ENCODE data around the gene RNU1-3.
"Not testable (repeated sequence)": the region's sequence is repeated elsewhere in the genome, so short reads cannot be mapped to it uniquely, and the experiment has no call there.

Gene RNU1-3

DNA sequence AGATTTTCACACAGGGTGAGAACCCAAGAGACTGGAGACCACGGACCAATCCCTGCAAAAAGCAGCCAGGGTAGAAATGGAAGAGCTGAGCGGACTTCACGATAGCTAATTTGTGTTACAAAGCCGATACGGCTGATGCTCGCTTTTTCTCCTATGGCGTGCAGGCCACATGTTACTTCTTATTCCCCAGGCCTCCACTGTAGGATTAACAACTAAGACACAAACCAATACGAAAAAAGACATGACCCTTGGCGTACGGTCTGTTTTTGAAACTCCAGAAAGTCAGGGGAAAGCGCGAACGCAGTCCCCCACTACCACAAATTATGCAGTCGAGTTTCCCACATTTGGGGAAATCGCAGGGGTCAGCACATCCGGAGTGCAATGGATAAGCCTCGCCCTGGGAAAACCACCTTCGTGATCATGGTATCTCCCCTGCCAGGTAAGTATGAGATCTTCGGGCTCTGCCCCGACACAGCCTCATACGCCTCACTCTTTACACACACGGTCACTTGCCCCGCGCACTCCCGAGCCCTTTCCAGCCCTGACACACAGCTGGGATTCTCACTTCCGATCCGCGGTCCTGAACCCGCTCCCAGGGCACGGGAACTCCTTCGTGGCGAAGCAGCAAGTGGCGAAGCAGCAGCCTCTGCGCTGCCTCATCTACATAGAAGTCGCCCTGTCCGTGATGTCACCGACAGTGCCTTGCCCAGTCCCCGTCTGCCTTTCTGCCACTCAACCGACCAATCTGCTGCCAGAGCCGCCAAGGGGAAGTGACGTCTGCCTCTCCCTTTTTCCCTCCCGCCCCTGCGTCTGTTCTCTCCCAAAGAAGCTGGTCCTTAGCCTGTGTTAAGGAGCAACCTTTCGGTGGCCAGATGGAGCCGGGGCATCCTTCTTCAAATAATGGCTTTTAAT is at the start of gene RNU1-3:
RNU1-3 (minus strand) TSS at position 447 of the 912 bp plus-strand sequence.
- DNase-seq (ENCODE audit: low read depth); H3K4me3 ChIP-seq (ENCODE audit: low read depth, low read length): not testable (repeated sequence)

- DNase-seq (ENCODE audit: low read depth); H3K4me3 ChIP-seq (ENCODE audit: low read depth, low read length): not testable (repeated sequence)
These were observed 46.7 kb upstream of the RNU1-3 start for GRCh38 chr1:16713480-16713879.

GRCh38 chr1:16712984-16713383 is 46.2 kb upstream of the RNU1-3 start:
- not testable (repeated sequence) for H3K4me3 ChIP-seq (ENCODE audit: low read depth, low read length); DNase-seq (ENCODE audit: low read depth)

- not testable (repeated sequence) for DNase-seq (ENCODE audit: low read depth)
These were observed 45.8 kb upstream of the RNU1-3 start for GRCh38 chr1:16712582-16712981.

GRCh38 chr1:16712131-16712530 is 45.4 kb upstream of the RNU1-3 start:
- DNase-seq (ENCODE audit: low read depth); H3K4me3 ChIP-seq (ENCODE audit: low read depth, low read length): not testable (repeated sequence)

More at GRCh38 chr1:16712582-16712981, 45.8 kb upstream of the RNU1-3 start:
- H3K4me3 ChIP-seq (ENCODE audit: low read depth, low read length) = not testable (repeated sequence)

- DNase-seq (ENCODE audit: low read depth); H3K4me3 ChIP-seq (ENCODE audit: low read depth, low read length): not testable (repeated sequence)
These were observed 43.9 kb upstream of the RNU1-3 start for GRCh38 chr1:16710618-16711017.

- DNase-seq (ENCODE audit: low read depth); H3K4me3 ChIP-seq (ENCODE audit: low read depth, low read length): not testable (repeated sequence)
These were observed 42.9 kb upstream of the RNU1-3 start for GRCh38 chr1:16709659-16710087.

- DNase-seq (ENCODE audit: low read depth); H3K4me3 ChIP-seq (ENCODE audit: low read depth, low read length): not testable (repeated sequence)
These were observed 42.0 kb upstream of the RNU1-3 start for GRCh38 chr1:16708704-16709103.

- DNase-seq (ENCODE audit: low read depth); H3K4me3 ChIP-seq (ENCODE audit: low read depth, low read length): not testable (repeated sequence)
These were observed 40.7 kb upstream of the RNU1-3 start for GRCh38 chr1:16707130-16708093.

DNA sequence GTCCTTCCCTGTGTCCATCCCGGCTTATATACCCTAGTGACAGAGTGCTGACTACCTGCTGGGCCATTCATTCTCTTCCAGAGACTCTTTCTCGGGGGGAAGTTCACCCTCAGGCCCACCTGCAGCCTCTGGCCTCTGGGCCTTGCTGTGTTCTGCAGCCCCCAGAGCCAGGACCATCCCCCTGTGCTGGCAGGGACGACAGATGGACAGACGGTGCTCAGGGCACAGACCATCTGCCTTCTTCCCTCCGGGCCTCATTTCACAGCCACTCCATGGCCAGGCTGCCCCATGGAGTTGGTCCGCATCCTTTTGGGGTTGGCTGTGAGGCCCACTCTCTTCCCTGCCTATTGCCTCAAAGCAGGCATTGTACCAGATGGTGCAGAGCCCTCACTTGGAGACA is 39.6 kb upstream of the RNU1-3 start:
- not testable (repeated sequence) for DNase-seq (ENCODE audit: low read depth); H3K4me3 ChIP-seq (ENCODE audit: low read depth, low read length)

- H3K4me3 ChIP-seq (ENCODE audit: low read depth, low read length); DNase-seq (ENCODE audit: low read depth): not testable (repeated sequence)
These were observed 37.9 kb upstream of the RNU1-3 start for GRCh38 chr1:16704502-16705100.

DNA sequence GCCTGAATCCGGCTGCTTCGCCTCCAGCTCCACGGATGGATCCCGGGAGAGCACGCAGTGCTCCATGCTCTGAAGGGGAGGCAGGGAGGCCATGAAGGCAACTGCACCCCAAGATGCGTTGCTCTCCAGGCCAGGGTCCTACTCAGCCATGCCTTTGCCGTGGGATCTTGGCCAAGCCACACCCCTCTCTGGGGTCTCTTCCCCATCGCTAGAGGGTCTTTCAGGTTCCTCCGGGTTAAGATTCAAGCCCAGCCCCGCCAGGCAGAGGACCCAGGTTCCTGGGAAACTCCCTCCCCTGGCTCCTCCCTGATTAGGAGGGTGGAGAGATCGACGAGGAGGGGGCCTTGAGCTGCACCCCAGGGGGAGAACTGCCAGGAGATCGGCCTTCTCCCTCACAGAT is 37.3 kb upstream of the RNU1-3 start:
- DNase-seq (ENCODE audit: low read depth) = not testable (repeated sequence)

GRCh38 chr1:16703602-16704001 is 36.9 kb upstream of the RNU1-3 start:
- not testable (repeated sequence) for DNase-seq (ENCODE audit: low read depth)

More for the DNA sequence above, 37.3 kb upstream of the RNU1-3 start:
- not testable (repeated sequence) for H3K4me3 ChIP-seq (ENCODE audit: low read depth, low read length)

GRCh38 chr1:16703141-16703540 is 36.4 kb upstream of the RNU1-3 start:
- not testable (repeated sequence) for DNase-seq (ENCODE audit: low read depth); H3K4me3 ChIP-seq (ENCODE audit: low read depth, low read length)

More at GRCh38 chr1:16703602-16704001, 36.9 kb upstream of the RNU1-3 start:
- not testable (repeated sequence) for H3K4me3 ChIP-seq (ENCODE audit: low read depth, low read length)

- not testable (repeated sequence) for H3K4me3 ChIP-seq (ENCODE audit: low read depth, low read length); DNase-seq (ENCODE audit: low read depth)
These were observed 35.5 kb upstream of the RNU1-3 start for GRCh38 chr1:16702280-16702679.

- not testable (repeated sequence) for DNase-seq (ENCODE audit: low read depth)
These were observed 34.4 kb upstream of the RNU1-3 start for GRCh38 chr1:16701189-16701588.

DNA sequence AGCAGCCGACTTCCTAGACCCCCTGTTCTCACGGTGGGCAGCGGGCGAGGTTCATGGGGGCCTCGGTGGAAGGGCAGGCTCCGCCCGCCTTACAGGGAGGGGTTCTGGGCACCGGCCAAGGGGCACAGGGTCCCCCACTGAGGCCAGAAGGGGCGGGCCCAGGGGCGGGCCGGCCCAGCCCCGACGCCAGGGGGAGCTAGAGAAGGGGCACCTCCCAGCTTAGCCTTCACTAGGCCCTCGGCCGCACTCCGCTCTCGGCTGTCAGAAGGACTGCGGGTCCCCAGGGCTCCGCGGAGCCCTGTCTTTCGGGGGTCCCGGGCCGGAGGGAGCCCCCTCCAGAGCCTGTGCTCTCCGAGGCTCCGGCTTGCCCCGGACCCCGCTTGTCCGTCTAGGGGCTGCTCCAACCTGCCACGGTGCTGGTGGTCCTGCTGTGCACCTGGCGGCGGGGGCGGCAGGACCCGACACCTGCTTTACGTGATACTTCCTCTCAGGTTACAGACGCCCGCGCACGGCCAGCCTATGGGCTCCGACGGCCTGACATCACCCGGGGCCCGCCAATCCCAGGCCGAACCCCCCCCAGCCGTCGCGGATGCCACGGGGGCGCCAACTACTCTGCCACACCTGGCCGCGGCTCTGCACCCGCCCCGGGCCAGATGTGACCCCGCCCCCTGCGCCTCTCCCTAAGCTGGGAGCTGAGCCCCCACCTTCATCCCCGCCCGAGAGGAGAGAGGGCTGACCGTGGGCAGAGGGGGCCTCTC is 33.6 kb upstream of the RNU1-3 start:
- not testable (repeated sequence) for DNase-seq (ENCODE audit: low read depth); H3K4me3 ChIP-seq (ENCODE audit: low read depth, low read length)

More at GRCh38 chr1:16701189-16701588, 34.4 kb upstream of the RNU1-3 start:
- not testable (repeated sequence) for H3K4me3 ChIP-seq (ENCODE audit: low read depth, low read length)

DNA sequence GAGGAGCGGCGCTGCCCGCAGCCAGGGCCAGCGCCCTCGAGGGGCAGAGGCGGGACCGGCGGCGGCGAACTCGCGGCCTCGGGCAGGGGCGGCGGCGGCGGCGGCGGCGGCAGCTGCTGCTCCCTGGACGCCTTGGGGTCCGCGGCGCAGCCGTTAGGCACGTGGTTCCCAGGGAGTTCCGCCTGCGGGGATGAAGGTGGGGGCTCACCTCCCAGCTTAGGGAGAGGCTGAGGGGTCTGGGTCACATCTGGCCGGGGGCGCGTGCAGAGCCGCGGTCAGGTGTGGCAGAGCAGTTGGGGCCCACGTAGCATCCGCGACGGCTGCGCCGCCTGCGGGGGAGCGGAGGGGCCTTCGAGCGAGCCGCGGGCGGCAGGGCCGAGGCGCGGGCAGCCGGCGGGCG is 32.7 kb upstream of the RNU1-3 start:
- not testable (repeated sequence) for H3K4me3 ChIP-seq (ENCODE audit: low read depth, low read length); DNase-seq (ENCODE audit: low read depth)
